ENCODE measurements around the gene GNS.

GNS gene

DNA sequence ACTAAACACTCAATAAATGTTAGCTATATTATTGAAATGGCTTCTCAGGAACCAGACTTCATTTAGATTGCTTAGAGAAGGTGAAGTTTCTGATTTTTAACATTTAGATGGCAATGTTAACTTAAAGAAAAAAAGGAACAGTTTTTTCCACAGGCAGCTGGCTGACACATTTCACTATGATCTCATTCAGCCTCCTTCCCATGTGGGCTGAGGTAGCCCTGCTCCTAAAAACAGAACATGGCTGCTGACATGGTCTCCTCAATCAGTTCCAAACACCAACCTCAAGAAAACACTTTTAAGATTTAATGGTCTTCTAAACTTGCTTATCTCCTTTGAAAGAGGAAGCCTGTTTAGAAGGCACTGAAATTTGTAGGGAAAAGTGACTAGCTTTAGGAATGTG, 23.8 kb downstream of the GNS start:
- peak; percentile 27 for DNase-seq

DNA sequence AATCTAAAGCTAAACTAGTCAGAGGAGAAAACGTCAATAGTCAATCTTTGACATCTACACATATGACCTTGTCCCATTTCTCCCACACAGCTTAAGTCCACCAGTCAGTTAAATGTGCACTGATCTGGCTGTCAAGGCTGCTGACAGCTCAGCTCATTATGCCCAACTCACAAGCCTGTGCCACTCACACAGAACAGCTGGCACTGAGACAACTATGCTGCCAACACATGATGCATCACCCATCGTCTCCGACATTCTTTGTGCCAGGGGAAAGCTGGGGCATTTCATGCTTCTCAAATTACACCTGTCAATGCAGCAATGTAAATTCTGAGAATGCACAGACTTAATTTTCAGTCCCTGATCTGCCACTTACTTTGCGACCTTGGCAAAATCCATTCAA, 25.3 kb downstream of the GNS start:
- DNase-seq, result no peak

DNA sequence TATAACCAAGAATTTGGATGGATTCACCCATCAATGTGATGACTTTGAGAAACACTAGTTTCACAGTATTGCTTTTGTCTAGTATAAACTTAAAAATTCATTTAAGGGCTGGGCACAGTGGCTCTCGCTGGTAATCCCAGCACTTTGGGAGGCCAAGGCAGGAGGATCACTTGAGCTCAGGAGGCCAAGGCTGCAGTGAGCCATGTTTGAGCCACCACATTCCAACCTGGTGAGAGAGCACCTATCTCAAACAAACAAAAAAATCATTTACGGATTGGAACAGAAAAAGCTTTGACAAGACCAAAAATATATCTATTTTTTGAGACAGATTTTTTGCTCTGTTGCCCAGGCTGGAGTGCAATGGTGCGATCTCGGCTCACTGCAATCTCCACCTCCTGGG, 27.5 kb downstream of the GNS start:
- DNase-seq, result no peak

DNA sequence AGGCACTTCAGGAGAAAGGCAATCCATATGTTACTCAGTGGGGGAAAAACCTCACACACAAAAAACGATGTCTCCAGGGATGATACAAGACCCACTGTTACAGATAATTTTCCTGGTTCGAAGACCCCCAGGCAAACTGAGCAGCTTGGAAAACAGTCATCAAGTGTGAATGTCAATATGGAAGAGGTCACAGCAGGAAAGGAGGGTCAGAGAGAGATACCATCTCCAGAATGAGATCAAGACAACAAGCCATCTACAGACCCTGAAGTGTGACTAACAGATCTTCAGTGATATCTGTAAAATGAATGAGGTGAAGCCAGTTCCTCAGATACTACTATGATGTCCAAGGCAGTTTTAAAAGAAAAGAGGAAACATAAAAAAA, 28.6 kb downstream of the GNS start:
- DNase-seq, result peak; percentile 39

DNA sequence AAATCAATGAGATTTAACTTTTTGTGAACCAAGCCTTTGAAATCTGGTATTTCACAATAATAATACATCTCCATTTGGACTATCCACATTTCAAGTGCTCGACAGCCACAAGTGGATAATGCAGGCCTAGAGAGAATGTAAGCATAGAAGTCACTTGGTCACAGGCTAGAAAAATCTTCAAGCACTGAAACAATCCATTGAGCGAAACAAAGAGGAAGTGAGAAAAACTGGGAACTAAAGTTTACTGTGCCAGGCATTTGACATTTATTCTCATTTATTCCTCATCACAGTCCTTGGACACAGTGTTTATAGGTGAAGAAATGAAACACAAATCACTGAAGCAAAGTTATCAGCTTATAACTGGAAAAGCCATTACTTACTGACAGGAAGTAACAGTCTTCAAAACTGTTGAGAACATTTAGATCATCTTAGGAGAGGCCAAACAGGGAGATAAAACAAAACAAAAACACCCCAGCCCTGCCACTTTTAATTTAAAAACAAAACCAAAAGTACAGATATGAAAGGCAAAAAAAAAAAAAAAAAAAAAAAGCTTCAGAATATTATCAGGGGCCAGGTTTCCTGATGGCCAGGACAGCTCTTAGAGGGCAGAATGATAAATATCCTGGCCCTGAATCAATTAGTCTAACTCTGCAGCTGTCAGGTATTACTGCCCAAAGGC, 29.2 kb downstream of the GNS start:
- peak; percentile 73 for DNase-seq

DNA sequence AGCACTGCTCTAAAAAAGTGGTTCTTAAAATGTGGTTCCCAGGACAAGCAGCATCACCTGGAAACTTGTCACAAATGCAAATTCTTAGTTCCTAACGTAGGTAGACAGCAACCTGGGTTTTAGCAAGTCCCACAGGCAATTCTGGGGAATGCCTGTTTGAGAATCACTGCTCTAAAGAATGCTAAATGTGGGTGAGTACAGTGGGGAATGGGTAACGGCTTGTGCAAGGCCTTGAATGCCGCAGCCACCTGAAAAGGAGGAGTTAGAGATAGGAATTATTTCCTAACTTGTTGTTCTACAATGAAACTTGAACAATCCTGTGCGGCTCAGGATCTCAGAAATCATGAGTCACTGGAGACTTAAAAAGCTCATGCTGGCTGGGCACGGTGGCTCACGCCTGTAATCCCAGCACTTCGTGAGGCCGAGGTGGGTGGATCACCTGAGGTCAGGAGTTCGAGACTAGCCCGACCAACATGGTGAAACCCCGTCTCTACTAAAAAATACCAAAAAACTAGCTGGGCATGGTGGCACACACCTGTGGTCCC, 34.9 kb downstream of the GNS start:
- no peak for DNase-seq

DNA sequence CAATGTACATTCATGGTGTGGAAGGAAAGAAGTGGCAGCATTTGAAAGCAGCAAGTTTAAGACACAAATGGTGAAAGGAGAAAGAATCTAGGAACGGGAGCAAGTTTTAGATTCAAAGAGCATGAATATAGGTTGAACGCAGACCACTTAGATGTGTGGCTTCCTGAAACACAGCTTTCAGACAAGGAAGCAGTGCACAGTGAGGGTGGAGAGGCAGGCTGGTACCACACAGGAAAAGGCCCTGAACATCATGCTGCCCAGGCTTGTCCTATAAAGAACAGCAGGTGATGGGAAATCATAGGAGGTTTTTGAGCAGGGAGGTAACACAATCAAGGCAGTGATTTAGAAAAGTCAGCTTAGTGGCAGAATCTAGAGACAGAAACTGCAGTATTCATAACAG, 35.6 kb downstream of the GNS start:
- DNase-seq, result no peak

DNA sequence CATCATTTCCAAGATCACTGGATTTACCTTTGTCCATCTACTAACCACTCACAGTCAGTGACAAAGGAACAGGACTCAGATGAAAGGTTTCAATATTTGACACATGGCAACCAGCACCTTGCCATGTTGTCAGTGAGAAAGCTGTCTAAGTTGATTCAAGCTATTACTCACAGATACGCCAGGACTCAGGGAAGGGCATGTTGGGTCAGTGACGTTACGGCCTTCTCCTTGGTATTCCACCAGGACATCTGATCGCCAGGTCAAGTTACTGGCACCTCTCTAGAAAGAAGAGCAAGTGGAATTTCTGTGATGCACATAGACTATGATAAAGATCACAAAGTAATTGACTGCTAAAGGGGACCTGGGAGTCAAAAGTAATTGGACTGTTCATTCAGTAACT, 36.4 kb downstream of the GNS start:
- no peak for DNase-seq

DNA sequence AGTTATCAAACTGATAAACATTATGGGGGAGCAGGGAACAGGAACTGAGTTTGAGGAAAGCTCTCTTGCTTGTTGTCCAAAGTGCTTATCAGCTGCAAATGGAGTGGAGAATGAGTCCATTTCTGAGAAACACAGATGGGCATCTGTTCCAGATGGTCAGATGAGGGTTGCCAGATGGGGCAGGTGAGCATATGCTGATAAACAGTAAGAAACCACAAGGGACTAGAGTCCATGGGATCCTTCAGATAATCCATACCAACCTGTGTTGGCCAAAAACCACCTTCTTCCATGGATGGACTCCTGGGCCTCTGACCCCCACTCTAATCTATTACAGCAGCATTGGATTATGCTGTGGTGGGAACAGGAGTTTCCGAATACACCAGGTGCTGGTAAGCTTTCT, 38.3 kb downstream of the GNS start:
- DNase-seq, result peak; percentile 71

DNA sequence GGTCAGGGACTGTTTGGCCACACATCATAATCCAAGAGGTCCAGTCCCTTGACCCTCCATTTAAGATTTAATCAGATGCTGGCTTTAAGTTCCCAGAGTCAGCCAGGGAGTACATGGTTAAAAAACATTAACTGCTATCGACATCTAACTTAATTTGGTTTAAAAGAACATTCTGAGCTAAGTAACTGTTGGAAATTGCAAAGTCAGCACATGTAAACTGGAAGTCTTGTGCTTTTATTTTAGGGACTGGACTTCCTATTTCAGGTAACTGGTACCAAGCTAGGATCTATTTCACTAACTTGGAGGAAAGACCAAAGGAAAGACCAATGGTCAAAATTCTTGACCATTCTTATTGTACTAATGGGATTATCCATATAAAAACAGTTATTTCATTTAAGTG, 40.6 kb downstream of the GNS start:
- DNase-seq, result no peak

DNA sequence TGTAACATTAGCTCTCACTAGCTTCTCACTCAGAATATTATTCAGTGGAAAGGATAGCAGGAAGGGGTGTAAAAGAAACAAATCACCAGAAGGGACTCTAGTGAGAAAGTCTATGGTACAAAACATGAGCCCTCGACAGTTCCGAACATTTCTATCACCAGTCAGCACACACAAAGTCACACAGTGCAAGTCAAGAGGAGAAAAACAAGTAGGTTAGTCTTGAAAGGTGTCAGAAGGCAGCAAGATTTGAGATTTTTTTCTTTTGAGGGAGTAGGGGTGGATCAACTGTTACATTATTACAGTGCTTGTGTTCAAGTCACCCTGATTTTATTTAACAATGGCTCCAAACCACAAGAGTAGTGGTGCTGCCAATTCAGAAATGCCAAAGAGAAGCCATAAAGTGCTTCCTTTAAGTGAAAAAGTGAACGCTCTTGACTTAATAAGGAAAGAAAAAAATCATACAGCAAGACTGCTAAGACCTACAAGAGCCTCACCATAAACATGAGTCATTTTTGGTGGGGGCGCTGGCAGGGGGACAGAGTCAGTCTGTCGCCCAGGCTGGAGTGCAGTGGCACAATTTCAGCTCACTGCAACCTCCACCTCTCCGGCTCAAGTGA, 42.3 kb downstream of the GNS start:
- DNase-seq, result no peak

DNA sequence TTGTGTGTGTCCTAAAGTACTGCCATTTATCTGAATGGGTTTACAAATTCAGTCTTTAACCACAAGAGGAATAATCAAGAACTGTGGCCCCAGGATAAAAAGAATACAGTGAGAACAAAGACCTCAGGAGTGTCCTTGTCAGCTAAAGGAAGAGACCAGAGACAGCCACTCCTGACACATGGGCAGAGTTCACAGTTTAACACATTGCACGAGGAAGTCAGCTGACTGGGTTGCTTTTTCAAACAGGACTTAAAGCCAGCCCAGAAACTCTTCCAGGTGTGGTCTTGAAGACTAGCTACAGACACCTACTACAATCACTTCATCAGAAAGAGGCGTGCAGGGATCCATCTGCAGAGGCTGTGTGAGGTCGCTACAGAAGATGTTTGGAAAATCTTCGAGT, 42.8 kb downstream of the GNS start:
- DNase-seq, result no peak

DNA sequence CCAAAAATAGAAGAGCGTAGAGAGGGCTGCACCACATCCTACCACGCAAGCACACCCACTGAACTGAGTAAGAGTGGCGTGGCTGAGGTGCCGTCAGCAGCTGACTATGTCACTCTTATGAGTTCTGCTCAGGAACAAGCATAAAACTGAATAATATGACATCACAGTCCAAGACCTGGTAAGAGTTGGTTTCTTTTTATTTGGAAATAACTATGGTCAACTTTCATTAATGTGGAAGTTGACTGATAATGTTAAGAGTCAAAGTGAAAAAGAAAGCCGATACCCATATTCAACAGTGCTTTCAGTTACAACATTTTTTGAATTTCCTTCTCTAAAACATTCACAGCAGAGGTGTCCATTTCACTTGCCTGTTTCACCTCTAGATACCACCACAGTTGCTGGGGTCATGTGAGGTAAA, 44.6 kb downstream of the GNS start:
- DNase-seq, result no peak

DNA sequence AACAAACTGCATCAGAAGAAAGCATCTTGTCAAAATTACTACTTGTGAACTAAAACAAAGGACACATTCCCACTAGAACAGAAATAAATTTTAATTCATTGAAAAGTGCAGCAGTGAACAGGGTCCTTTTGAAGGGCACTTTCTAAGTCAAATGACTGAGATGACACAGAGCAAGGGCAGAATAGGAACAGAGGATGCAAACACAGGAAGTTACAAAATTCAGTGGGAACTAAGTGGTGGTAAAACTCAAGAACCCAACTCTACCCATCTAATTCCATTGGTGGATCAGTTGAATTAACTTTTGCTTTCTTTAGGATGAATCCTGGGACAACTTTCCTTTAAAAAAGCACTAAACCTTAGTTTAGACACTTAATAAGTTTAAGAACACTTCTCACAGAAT, 45.8 kb downstream of the GNS start:
- no peak for DNase-seq

DNA sequence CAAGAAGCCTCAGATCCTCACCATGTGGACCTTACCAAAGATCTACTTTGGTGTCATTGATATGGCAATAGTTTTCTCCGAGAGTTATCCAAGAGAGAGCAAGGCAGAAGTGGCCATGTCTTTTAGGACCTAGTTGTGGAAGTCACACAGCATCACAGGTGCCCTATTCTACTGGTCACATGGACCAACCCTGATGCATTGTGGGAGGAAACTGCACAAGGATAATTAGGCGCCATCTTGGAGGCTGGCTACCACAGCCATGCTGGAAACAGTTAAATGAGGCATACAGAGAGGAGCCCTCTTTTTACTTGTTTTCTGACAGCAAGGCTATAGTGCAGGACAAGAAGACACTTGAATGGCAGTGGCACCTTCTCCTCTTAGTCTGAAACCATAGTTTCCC, 49.8 kb downstream of the GNS start:
- DNase-seq, result no peak

DNA sequence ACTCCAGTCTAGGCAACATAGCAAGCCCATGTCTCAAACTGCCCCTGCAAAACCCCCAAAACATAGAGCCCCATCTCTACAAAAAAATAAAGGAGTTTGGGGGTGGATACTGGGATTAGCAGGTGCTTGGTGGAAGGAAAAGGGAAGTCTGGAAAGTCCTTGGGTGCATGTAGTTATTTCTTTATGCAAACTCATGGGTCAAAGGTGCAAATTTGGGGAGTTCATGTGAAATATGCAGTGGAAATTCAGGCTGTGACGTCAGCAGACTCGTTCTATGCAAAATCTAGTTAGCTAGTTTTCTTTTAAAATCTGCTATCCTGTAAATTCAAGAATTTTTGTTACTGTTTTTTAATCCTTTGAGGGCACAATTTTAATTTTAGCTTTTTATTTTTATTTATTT, 51.3 kb downstream of the GNS start:
- no peak for DNase-seq

DNA sequence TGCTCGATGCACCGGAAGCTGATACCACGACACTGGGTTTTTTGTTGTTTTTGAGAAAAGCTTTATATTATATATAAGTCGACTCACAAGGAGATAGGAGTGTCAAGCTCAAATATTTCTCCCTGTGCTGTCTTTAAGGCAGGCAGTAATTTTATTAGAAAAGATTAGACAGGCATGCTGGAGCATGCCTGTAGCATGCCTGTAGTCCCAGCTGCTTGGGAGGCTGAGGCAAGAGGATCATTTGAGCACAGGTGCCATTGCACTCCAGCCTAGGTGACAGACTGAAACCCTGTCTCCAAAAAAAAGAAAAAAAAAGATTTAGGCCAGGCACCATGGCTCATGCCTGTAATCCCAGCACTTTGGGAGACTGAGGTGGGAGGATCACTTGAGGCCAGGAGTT, 51.8 kb downstream of the GNS start:
- no peak for DNase-seq

DNA sequence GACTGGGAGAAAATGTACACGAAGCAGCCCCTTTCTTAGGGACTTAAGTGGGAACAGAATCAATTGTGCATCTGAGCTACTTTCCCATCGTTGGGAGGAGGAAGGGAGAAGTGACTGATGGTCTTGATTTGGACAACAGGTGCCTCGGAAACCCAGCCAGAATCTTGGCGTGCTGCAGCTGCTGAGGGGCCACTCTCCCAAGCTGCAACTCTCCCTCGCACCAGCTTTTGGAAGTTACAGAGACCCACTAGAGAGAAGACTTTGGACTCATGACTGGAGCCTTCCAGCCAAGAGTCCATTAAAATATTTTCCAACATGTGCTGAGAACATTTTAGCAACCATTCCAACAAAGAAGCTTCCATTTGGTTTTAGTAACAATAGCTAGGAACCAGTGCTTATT, 52.3 kb downstream of the GNS start:
- DNase-seq, result no peak

DNA sequence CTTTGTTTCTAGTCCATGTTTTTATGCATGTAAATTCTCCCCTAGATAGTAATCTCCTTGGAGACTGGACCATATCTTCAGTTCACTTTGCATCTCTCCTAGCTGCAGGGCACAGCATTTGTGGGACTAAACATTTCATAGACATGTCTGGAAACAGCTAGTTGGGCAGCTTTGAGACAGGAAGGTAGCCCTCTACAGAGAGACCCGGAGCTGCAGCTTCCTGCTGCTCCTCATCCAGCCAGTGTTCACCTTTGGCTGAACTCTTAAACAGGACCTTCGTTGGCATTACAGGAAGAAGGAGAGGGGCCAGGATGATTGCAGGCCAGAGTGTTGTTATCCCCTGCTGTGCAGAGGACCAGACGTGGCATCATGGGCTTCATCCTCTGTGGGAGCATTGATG, 52.9 kb downstream of the GNS start:
- DNase-seq, result no peak

DNA sequence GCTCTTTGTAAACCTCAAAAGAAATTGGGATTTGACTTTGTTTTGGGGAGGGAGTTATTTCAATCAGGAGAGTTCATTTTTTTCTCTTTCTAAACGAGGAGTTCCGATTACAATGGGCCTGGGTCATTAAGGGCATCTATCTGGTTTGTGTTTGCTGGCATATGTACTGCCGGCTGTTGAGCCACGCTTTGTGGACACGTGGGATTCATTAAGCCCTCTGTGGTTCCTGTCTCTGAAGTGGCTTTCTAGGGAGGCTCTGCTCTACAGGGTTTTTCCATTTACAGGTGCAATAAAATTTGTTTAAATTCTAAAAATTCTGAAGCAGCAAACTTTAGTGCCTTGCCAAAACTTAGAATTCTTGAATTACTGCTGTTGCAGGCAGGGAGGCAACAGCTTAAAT, 57.9 kb downstream of the GNS start:
- DNase-seq, result no peak

DNA sequence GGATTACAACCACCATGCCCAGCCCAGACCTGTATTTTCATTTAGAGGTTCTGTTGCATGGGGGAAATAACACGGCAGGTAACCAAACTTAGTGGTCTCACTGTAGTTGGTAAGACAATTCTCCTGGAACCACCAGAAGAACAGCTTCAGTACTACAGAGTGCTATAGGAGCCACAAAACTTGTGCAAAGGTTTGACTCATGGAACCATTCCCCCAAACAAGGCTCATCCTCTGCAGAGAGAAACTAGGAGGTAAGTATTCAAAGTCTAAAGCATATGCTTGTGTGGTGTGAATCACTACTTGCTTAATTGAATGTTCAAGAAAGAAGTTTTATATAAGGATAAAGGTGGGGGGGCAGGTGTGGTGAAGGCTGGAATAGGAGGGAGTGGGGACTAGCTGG, 58.7 kb downstream of the GNS start:
- no peak for DNase-seq

DNA sequence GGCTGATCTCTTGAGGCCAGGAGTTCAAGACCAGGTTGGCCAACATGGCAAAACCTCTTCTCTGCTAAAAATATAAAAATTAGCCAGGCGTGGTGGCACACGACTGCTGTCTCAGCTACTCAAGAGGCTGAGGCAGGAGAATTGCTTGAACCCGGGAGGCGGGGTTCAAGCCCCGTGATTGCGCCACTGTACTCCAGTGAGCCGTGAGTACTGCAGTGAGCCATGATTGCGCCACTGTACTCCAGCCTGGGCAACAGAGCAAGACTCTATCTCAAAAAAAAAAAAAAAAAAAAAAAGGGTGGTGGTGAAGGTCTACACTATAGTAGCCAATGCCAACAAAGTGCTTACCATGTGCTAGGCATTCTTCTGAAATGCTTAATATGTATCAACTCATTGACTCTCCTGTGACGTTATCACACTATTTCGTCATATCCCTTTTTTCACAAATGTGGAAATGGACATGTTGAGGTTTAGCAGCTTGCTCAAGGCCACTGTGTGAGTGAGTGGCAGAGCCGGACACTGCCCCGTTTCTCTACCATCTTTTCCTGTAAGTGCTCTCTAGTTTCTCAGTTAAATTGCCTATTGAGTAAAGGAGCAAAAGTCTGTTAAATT, 59.6 kb downstream of the GNS start:
- DNase-seq, result peak; percentile 3

DNA sequence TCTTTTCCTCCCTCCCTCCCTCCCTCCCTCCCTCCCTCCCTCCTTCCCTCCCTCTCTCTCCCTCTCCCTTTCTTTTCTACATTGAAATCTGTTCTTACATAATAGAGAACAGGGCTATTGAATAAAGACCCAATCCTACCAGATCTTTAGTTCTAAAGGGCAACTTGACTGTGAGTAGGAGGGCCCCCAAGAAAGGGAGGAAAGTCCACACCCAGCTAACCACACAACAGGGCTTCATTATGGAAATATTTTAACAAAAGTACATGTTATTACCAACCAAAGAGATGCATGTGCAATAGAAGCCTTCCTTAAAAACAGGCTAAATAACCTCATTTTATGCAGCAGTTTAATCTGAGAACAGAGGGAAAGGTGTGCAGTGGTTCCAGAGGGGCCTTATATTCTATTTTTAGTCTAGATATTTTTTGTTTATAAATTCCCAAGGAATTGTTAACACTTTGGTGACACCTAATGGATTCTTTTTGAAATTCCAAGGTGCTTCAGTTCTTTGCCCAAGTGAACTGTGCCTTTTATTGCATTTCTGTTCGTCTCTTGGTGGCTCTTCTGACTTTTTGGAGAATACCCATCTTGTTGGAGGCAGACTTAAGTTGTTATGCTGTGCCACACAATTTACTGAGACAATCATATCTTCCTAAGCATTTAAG, 63.0 kb downstream of the GNS start:
- peak; percentile 61 for DNase-seq

DNA sequence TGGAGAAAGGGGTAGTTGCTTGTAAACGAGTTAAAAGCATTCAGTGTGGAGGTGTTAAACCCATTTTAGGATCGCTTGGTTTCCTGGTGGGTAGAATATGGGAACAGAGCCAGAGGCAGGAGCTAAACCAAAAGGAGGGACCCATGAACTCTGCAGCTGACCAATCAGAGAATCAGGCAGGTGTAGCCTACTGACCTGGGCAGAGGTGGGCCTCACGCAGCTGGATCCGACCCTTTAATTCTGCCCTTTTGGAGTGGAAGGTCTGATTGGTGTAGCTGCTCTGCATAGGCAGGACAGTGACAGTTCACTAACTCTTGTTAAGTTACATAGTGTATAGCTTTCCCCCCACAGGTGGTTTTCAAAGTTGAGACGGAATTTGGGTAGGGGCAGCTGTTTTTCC, 63.7 kb downstream of the GNS start:
- DNase-seq, result no peak
